GM19468 (cell line): Measurements from ENCODE around the gene ARMC7.
"Not testable (repeated sequence)": the region's sequence is repeated elsewhere in the genome, so short reads cannot be mapped to it uniquely, and the experiment has no call there.

ENCODE experiments used
- ATAC-seq: cut with Tn5 transposase; IDR thresholded peaks from one replicate; pipeline ENCODE4 v1.9.1; 2021; ENCODE audit warnings: mild to moderate bottlenecking, moderate library complexity, moderate number of reproducible peaks; ENCODE audit not compliant: unreplicated experiment; ENCODE audit errors: extremely low read depth

ARMC7 gene

GRCh38 chr17:75146592-75146991, 36.8 kb downstream of the ARMC7 start:
- no peak for ATAC-seq

GRCh38 chr17:75147878-75148546, 38.2 kb downstream of the ARMC7 start:
- ATAC-seq, result no peak

- ATAC-seq, result no peak
Observed at GRCh38 chr17:75151930-75152329, 42.2 kb downstream of the ARMC7 start.

- ATAC-seq, result no peak
Observed at GRCh38 chr17:75152523-75152921, 42.8 kb downstream of the ARMC7 start.

DNA sequence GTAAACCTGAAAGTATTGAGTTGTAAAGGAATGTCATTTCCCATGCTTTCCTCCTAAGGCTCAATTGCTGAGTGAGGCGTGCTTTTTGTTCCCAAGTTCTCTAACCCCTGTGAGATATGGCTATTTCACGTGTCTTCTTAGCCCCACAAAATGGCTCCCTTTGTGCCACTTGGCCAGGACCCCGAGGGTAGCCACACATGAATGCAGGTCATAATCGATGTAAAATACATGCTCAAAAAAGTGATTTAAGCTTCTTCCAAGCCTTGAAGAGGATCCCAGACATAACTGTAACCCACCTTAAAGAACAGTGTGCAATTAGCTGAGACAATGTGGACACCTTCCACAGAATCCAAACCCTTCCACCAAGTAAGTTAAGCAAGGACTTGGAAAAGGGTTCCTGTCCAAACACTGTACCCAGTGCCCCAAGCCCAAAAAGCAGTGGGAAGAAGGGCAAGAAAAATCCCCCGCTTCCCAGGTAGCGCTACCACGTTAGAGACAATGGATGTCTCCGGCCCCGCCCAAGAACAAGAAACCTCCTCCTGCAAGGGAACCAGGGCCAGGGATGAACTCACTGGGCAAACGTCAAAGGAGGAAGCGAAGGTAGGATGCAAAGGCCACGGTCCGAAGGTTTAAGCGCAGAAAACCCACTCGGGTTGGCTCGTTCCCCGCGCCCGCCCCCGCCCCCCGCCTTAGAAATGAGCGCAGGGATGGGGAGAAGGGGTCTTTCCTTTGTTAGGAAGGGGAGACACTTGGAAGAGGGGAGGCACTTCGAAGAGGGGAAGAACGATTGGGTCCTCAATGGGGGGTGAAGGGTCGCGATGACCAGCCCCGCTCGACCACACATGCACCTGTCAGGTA, 43.4 kb downstream of the ARMC7 start:
- ATAC-seq, result no peak

GRCh38 chr17:75153780-75154194, 44.0 kb downstream of the ARMC7 start:
- peak; percentile 5 for ATAC-seq

DNA sequence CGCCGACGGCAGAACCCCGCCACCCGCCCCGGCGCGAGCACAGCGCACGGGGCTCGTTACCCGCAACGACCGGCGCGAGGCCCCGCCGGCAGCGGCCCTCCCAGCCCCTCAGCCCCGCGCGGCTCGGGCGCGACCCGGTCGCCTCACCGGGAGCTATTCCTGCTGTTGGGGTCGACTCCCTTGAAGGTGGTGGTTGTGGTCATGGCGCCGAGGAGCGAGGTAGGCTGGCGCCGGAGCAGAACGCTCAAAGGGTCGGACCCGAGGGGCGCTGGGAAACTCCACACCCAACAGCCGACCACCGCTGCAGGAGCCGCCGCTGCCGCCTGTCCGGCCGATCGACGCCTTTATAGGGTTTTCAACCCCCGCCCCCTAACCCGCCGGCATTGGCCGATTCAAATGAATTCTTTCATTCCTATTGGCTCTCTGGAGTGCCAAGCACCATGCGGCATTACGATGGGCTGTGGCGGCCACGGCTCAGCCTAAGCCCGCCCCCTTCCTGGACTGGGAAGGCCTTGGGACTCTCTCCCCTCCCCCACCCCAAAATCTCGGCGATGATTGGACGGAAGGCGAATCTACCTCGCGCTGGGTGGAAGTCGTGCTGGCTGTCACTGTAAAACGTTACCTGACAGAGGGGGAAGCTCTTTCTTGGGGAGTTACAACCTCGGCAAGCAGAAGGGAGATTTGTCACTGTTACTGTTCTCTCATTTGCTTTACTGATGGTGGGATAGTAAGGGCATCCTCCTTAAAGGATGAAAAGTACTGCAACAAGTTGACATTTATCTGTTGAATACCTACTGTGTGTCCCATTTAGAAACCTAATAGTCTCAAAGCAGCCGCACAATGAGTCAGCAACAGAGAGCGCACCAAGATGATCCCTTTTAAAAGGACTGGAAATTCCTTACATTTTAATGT, 44.7 kb downstream of the ARMC7 start, which contains the start of gene JPT1:
Gene JPT1 (minus strand): TSS at position 318 of the 912 bp plus-strand sequence. CDS start 115 bp downstream, at position 203.
- peak; percentile 82 for ATAC-seq

- no peak for ATAC-seq
Observed at GRCh38 chr17:75155191-75155601, 45.4 kb downstream of the ARMC7 start.

DNA sequence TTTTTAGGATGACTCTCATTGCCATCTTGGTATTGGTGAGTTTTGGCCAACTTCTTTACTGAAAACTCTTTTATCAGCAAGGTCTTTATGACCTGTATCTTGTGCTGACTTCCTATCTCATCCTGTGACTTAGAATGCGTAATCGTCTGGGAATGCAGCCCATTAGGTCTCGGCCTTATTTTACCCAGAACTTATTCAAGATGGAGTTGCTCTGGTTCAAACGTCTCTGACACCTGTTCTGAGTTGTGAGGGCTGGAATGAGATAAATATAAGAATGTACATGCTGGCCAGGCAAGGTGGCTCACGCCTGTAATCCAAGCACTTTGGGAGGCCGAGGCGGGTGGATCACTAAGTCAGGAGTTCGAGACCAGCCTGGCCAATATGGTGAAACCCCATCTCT, 48.7 kb downstream of the ARMC7 start:
- not testable (repeated sequence) for ATAC-seq

DNA sequence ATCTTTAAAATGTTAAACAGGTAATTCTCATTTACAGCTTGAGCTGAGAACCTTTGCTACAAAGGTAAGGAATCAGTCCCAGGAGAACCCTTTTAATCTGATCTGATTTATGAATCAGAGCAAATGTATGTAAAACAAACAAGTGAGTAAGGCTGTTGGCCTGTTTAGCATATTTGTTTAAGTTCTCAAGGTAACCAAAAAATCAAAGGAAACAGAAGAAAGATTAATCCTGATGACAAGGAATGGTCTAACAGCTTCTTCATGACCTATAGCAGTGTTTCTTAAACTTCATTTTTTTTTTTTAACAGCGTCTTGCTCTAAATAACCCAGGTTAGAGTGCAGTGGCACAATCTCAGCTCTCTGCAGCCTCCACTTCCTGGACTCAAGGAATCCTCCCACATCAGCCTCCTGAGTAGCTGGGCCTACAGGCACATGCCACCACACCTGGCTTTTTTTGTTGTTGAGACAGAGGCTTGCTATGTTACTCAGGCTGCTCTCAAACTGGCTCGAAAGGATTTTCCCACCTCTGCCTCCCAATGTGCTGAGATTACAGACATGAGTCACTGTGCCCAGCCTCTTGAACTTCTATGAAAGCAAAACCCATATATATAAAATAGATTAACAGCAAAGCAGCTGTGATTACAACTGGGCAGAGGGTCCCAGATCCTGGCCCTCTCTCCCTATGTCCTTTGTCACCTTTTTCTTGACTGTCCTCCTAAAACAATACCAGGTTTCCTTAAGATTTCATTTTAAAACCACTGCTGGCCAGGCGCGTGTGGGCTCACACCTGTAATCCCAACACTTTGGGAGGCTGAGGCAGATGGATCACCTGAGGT, 49.6 kb downstream of the ARMC7 start:
- ATAC-seq, result no peak

DNA sequence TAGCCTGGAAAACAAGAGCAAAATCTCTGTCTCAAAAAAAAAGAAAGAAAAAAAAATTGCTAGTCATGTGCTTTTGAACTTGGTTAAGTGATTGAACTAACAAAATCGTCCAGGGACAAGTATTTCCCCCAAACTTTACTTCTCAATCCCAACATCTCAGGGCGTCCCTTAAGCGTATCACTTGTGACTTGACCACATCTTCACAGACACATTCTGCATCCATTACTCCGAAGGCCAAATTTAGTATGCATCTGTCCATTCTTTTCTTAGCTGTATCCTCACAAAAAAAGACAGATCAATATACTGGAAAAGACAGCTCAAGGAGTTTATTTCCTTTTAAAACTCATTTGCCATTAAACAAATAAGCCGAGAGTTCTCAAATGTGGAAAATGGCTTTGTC, 50.4 kb downstream of the ARMC7 start:
- no peak for ATAC-seq

- ATAC-seq, result no peak
Observed at GRCh38 chr17:75163074-75163473, 53.3 kb downstream of the ARMC7 start.

GRCh38 chr17:75164606-75165005, 54.8 kb downstream of the ARMC7 start:
- ATAC-seq, result not testable (repeated sequence)

- ATAC-seq, result no peak
Observed at GRCh38 chr17:75168998-75169397, 59.2 kb downstream of the ARMC7 start.

DNA sequence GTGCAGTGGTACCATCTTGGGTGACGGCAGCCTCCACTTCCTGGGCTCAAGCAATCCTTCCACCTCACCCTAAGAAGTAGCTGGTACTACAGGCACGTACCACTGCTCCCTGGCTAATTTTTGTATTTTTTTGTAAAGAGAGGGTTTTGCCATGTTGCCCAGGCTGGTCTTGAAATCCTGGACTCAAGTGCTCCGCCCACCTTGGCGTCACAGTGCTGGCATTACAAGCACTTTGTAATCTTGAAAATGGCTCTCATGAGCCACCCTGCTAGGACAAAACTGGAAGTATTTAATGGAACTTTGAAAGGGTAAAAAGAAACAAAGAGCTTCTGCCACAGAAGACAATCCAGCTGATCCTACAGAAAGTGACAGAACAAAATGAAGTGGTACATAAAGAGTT, 63.8 kb downstream of the ARMC7 start:
- ATAC-seq, result no peak

GRCh38 chr17:75174996-75175395, 65.2 kb downstream of the ARMC7 start:
- no peak for ATAC-seq

DNA sequence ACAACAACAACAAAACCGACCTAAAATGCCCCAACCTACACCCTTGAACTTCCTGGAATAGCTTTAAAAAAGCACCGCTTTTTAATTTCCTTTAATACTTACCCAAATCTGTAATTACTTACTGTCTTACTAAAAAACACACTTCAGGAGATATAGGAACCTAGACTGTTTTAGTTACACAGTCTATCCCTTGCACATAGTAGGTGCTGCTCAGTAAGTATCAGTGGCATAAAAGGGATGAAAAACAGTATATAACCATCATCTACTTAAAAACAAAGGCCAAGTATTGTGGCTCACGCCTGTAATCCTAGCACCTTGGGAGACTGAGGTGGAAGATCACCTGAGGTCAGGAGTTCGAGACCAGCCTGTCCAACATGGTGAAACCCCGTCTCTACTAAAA, 66.9 kb downstream of the ARMC7 start:
- ATAC-seq, result no peak

GRCh38 chr17:75178453-75178852, 68.7 kb downstream of the ARMC7 start:
- no peak for ATAC-seq
